ENCODE results near the gene MLXIP.
A peak's percentile ranks its signal among the peaks of the same experiment; 100 is the strongest.

Gene MLXIP, protein sequence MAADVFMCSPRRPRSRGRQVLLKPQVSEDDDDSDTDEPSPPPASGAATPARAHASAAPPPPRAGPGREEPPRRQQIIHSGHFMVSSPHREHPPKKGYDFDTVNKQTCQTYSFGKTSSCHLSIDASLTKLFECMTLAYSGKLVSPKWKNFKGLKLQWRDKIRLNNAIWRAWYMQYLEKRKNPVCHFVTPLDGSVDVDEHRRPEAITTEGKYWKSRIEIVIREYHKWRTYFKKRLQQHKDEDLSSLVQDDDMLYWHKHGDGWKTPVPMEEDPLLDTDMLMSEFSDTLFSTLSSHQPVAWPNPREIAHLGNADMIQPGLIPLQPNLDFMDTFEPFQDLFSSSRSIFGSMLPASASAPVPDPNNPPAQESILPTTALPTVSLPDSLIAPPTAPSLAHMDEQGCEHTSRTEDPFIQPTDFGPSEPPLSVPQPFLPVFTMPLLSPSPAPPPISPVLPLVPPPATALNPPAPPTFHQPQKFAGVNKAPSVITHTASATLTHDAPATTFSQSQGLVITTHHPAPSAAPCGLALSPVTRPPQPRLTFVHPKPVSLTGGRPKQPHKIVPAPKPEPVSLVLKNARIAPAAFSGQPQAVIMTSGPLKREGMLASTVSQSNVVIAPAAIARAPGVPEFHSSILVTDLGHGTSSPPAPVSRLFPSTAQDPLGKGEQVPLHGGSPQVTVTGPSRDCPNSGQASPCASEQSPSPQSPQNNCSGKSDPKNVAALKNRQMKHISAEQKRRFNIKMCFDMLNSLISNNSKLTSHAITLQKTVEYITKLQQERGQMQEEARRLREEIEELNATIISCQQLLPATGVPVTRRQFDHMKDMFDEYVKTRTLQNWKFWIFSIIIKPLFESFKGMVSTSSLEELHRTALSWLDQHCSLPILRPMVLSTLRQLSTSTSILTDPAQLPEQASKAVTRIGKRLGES

DNA sequence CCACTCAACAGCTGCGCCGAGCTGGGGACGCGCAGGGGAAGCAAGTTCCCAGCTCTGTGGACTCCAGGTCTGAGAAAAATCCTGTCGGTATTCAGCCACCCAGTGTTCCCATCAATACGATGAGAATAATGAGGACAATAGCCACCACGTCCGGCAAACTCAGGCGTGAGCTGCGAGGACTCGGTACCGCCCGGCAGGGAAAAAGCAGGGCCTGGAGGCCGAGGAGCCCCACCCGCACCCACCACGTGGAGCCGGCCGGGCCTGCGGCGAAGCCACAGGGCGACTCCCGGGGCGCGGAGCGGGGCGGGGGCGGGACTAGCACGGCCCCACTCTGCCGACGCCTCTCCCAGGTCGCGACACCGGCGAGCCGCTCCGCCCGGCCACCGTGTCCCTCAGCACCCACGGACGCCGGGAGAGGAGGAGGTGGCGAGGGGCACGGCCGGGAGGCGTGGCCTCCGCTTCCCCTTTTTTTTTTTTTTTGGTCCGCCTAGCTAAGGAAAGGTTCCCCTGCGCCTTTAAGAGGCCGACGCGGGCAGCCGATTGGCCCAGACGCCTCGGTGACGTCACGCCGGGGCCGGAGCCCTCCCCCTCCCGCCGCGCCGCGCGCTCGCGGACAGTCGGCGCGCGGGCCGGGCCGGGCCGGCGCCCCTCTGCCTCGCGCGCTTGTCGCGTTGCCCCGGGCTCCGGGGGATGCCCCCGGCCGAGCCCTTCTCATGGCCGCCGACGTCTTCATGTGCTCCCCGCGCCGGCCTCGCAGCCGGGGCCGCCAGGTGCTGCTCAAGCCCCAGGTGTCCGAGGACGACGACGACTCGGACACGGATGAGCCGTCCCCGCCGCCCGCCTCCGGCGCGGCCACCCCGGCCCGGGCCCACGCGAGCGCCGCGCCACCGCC is at the start of gene MLXIP:
Gene MLXIP (plus strand): TSS at position 616 of the 892 bp plus-strand sequence. CDS start 98 bp downstream, at position 714.
- H3K27me3 ChIP-seq (ENCODE audit: low read length) = no peaks in the 10 kb centered on the region
- peak within 1 kb of the TSS; percentile 65 for H2AFZ ChIP-seq (ENCODE audit: low read depth, low read length, severe bottlenecking)
- peak within 1 kb of the TSS; percentile 82 for H3K9ac ChIP-seq (ENCODE audit: low read length)
- H3F3A ChIP-seq (ENCODE audit: insufficient read depth) = peaks cover 21% of the 10 kb centered on the region
- H3K79me2 ChIP-seq (ENCODE audit: insufficient read depth, low read length) = peaks cover 45% of the 10 kb centered on the region
- peak within 1 kb of the TSS; percentile 98 for H3K4me3 ChIP-seq (ENCODE audit: insufficient read depth, low read length, poor library complexity, severe bottlenecking)
- no peaks in the 10 kb centered on the region for H3K36me3 ChIP-seq (ENCODE audit: low read length)
- no peaks in the 10 kb centered on the region for H3K9me2 ChIP-seq (replicated peaks; ENCODE audit: insufficient read depth, low read length)
- TF ChIP-seq, protein P1, sequence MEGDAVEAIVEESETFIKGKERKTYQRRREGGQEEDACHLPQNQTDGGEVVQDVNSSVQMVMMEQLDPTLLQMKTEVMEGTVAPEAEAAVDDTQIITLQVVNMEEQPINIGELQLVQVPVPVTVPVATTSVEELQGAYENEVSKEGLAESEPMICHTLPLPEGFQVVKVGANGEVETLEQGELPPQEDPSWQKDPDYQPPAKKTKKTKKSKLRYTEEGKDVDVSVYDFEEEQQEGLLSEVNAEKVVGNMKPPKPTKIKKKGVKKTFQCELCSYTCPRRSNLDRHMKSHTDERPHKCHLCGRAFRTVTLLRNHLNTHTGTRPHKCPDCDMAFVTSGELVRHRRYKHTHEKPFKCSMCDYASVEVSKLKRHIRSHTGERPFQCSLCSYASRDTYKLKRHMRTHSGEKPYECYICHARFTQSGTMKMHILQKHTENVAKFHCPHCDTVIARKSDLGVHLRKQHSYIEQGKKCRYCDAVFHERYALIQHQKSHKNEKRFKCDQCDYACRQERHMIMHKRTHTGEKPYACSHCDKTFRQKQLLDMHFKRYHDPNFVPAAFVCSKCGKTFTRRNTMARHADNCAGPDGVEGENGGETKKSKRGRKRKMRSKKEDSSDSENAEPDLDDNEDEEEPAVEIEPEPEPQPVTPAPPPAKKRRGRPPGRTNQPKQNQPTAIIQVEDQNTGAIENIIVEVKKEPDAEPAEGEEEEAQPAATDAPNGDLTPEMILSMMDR (IDR thresholded peaks at IDR 0.05; ENCODE audit: insufficient read depth, low read length, poor library complexity, severe bottlenecking) = no peak
- no peak for TF ChIP-seq EZH2phosphoT487 (conservative IDR thresholded peaks at IDR 0.05; ENCODE audit: low read length)
- peak within 1 kb of the TSS; percentile 58 for H3K27ac ChIP-seq (ENCODE audit: low read depth, low read length)
- peak within 1 kb of the TSS; percentile 98 for H3K4me2 ChIP-seq (ENCODE audit: low read depth, low read length, poor library complexity, severe bottlenecking)
- no peaks in the 10 kb centered on the region; the same call in 1 of the 2 replicates for H4K20me1 ChIP-seq (ENCODE audit: low read depth, low read length)
- H3K9me3 ChIP-seq (ENCODE audit: insufficient read depth, low read length) = no peaks in the 10 kb centered on the region

DNA sequence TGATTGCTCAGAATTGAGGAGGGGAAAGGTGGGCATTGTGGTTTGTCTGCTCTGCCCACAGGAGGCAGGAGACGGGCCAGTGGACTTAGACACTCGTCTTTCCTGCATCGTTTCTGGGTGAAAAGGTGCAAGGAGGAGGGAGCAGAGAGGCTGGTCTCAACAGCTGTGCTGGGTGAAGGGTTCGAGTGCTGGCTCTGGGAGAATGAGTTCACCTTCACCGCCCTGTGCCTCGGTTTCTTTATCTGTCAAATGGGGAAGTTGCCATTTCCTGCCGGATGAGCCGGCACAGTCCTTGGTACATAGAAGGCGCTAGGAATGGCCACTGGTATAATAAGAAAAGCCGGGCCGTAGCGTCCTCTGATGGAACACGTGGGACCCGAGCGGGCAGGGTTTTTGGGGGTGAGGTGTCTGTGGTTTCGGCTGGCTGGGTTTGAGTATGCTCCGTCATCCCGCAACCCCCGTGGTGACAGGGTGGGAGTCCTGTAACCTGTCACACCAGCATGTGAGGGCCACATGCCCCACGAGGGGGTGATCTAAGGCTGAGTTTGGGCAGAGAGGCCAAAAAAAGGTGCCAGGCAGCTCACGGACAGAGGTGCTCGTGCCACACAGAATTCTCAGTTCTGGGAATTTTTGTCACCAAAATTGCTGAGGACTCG is 49.5 kb upstream of the MLXIP start:
- peak overlapping the region; percentile 68 for H3K9ac ChIP-seq (ENCODE audit: low read length)
- H3K4me3 ChIP-seq (ENCODE audit: insufficient read depth, low read length, poor library complexity, severe bottlenecking) = peak overlapping the region; percentile 28
- H3K36me3 ChIP-seq (ENCODE audit: low read length) = peaks cover 14% of the 10 kb centered on the region
- TF ChIP-seq EZH2phosphoT487 (conservative IDR thresholded peaks at IDR 0.05; ENCODE audit: low read length) = no peak
- TF ChIP-seq, protein P1 (IDR thresholded peaks at IDR 0.05; ENCODE audit: insufficient read depth, low read length, poor library complexity, severe bottlenecking) = no peak
- H3K79me2 ChIP-seq (ENCODE audit: insufficient read depth, low read length) = peaks cover 97% of the 10 kb centered on the region
- no peak overlapping the region for H2AFZ ChIP-seq (ENCODE audit: low read depth, low read length, severe bottlenecking)
- no peaks in the 10 kb centered on the region for H3K27me3 ChIP-seq (ENCODE audit: low read length)
- peak overlapping the region; percentile 100 for H3K27ac ChIP-seq (ENCODE audit: low read depth, low read length)
- H3K9me2 ChIP-seq (replicated peaks; ENCODE audit: insufficient read depth, low read length) = no peaks in the 10 kb centered on the region
- peaks cover 75% of the 10 kb centered on the region for H3F3A ChIP-seq (ENCODE audit: insufficient read depth)
- H3K9me3 ChIP-seq (ENCODE audit: insufficient read depth, low read length) = no peaks in the 10 kb centered on the region
- peak overlapping the region; percentile 99 for H3K4me2 ChIP-seq (ENCODE audit: low read depth, low read length, poor library complexity, severe bottlenecking)
- H4K20me1 ChIP-seq (ENCODE audit: low read depth, low read length) = peaks cover 4% of the 10 kb centered on the region; the same call in 1 of the 2 replicates
